ENCODE data around the gene RNF10. TPM values are rescaled to one million over a fixed set of nuclear protein-coding genes. Genes with fewer than 3 reads are reported as not detected.

RNF10 gene
- total RNA-seq, 1 experiment from 2014 or later: 153 TPM

GRCh38 chr12:120581998-120582397, 47.8 kb downstream of the RNF10 start:
- H2BK12ac ChIP-seq (ENCODE audit: insufficient read length, low read depth, low read length): no peak overlapping the region
- no peak overlapping the region for H3K9ac ChIP-seq (ENCODE audit: extremely low read depth, insufficient read length, low read length)
- H3K27me3 Mint-ChIP-seq (ENCODE audit: low read depth): peaks cover 26% of the 10 kb centered on the region
- no CpG with 5 or more reads among the region's 9 CpGs for WGBS (ENCODE audit: extremely low coverage, insufficient read length, low lambda C conversion rate)
- no peak overlapping the region for H3T11ph ChIP-seq (ENCODE audit: low read length)
- H2BK120ac ChIP-seq (ENCODE audit: low read depth, low read length, poor library complexity, severe bottlenecking): no peak overlapping the region
- no peak overlapping the region for H3K14ac ChIP-seq (ENCODE audit: insufficient read depth, low read length)
- peaks cover 6 to 34% (median 25%) of the 10 kb centered on the region in 3 experiments for H3K36me3 Mint-ChIP-seq (ENCODE audit: insufficient read depth in 1 of 3, low read depth in 3 of 3)
- H3K4me3 Mint-ChIP-seq: peak overlapping the region; percentile 99
- no peak overlapping the region for H2AK5ac ChIP-seq (ENCODE audit: insufficient read length, low read length)
- peaks cover 3% of the 10 kb centered on the region for H3K23me2 ChIP-seq (ENCODE audit: insufficient read length, low read depth, low read length, poor library complexity, severe bottlenecking)
- H3K4ac ChIP-seq (ENCODE audit: low read depth, low read length): no peak overlapping the region
- H3K79me1 ChIP-seq (ENCODE audit: insufficient read depth, low read depth, low read length, poor library complexity, severe bottlenecking): no peaks in the 10 kb centered on the region
- no peak overlapping the region for H3K18ac ChIP-seq (ENCODE audit: insufficient read length, low read depth, low read length)
- no peak overlapping the region for H2BK15ac ChIP-seq (ENCODE audit: low read depth, low read length)
- H3K4me1 Mint-ChIP-seq: peaks cover 20 to 22% of the 10 kb centered on the region in 2 experiments
- no peak overlapping the region for H4K91ac ChIP-seq (ENCODE audit: insufficient read length, low read depth, low read length)
- H4K20me1 ChIP-seq (ENCODE audit: control insufficient read depth, insufficient read depth, insufficient read length): no peaks in the 10 kb centered on the region
- no peaks in the 10 kb centered on the region; the same call in 1 of the 2 replicates for H3K27me3 ChIP-seq (ENCODE audit: insufficient read depth, low read length)
- no peak for TF ChIP-seq CTCF (conservative IDR thresholded peaks at IDR 0.05)
- H3K27ac ChIP-seq (ENCODE audit: insufficient read length, low read depth, low read length): no peak overlapping the region
- DNase-seq: no peak
- no peak overlapping the region for H3K56ac ChIP-seq (ENCODE audit: insufficient read length, low read depth, low read length)
- H4K8ac ChIP-seq (replicated peaks; ENCODE audit: insufficient read length, low read depth, low read length): no peak overlapping the region
- H3K79me2 ChIP-seq (ENCODE audit: insufficient read depth, low read length): no peaks in the 10 kb centered on the region
- peak overlapping the region; percentile 76 for H3K4me2 ChIP-seq (ENCODE audit: insufficient read depth, insufficient read length, low read length)
- H2BK5ac ChIP-seq (ENCODE audit: insufficient read length, low read length): no peak overlapping the region
- no peak overlapping the region for H4K5ac ChIP-seq (ENCODE audit: insufficient read length, low read depth, low read length)
- no peak overlapping the region for H3K23ac ChIP-seq (ENCODE audit: insufficient read length, low read depth, low read length)
- H2AFZ ChIP-seq (ENCODE audit: low read length): no peak overlapping the region
- no peak overlapping the region for H3K27ac Mint-ChIP-seq
- H3K9me3 Mint-ChIP-seq: no peaks in the 10 kb centered on the region
- no peak overlapping the region for H2BK20ac ChIP-seq (ENCODE audit: low read depth, low read length, poor library complexity, severe bottlenecking)
- no peaks in the 10 kb centered on the region for H3K4me1 ChIP-seq (ENCODE audit: insufficient read depth, low read length)
- no peaks in the 10 kb centered on the region for H3K9me3 ChIP-seq (ENCODE audit: control insufficient read depth, low read depth, low read length)

Data from H9 (cell line).